HG03097 (cell line): Measurements from ENCODE around the gene SCGB1C1.

Experiments used
- ATAC-seq: cut with Tn5 transposase; IDR thresholded peaks from one replicate; pipeline ENCODE4 v1.9.1; 2021; ENCODE audit not compliant: unreplicated experiment, low FRiP score

The SCGB1C1 gene

DNA sequence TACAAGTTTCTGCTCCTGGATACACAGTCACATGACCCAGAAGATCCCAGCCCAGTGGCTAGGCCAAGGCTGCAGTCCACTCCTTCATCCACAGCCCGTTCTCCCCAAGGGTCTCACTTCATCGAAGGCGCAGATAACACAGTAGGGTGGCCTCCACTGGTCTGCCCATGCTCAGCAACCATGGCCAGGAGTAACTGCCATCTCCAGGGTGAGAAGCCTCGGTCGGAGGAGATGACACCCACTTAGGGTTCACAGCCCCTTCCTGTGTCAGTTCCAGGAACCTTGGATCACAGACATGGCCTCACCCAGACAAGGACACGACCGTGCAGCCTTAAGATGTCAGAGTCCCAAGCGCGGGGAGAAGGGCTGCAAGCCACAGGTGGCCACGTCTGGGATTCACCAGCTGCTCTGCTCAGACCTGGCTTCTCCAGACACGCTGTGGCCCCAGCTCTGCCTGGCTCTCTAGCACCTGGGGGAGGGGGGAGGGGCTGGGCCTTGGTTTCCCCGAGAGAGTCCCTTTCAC, 11.8 kb downstream of the SCGB1C1 start:
- ATAC-seq = no peak

DNA sequence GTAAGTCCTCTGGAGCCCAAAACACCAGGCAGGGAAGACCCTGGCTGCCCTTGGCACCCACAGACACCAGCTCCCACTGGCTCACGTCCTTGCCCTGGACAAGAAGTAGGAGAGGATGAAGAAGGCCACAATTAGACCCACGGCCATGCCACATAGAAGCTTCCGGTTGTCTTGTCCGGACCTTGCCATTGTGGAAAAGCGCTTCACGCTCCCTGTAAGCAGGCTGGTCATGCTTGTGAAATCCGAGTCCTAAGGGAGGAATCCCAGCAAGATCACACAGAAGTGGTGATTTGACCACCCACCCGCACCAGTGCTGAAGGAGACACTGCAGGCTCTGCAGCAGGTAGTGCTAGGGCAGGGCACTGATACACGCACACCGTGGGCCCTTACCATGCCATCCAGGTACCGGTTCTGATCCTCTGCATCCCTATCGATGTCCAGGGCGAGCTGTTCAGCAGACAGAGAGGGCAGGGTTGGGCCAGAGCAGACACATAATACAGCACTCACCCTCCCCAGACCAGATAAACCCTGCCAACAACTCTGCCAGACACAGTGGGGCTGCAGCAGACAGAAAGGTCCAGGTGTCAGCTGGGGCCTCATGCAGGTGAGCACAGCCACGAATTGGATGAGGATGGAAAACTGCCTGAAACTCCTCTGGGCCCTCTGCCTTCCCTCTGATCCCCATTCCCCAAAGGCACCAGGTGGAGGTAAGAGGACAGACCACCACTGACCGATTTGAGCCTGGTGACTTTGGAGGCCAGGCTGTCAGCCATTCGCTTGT, 12.5 kb downstream of the SCGB1C1 start:
- ATAC-seq = no peak

DNA sequence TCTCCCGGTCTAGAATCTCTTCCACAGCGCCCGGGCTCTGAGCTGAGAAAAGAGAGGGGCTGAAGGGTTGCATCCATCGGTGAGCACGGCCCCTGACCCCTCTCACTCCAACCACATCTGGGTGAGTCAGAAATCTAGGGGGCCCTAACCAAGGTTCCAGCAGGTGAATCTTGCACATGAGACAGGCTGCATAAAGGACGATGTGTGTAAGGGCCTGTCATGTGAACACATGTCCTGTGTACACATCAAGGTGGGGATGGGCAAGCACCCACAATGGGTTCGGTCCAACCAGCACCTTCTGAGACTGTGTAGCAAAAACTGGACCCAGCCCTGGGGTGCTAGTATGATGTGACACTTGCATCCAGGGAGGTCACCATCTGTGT, 13.1 kb downstream of the SCGB1C1 start:
- ATAC-seq = no peak

DNA sequence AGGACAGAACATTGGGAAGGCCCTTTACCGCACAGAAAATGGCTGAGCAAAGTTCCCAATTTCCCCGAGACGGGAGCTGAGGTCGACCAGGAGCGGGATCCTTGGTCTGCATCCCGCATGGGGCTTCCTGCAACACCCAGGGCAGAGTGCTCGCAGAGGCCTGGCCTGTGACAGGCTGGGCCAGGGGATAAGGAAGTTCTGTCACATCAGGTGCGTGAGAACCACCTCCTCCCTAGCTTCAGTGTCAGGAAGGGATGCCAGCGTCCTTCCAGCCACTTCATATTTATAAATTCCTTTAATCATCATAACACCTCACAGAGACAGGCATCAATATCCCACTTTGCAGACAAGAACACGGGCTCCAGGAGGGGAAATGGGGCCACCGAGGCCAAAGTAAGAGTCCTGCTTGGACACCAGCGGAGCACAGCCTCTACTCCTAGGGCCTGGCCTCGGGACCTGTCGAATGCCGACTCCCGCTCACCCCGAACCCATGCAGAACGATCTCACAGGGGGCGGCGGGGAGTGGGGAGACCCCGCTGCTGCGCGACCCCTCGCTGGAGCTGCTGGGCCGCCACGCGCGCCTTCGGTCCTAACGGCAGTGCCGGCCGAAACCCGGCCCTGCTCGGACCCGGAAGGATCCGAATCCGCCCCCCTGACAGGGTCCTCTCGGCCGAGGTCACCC, 13.8 kb downstream of the SCGB1C1 start:
- ATAC-seq = peak; percentile 2

DNA sequence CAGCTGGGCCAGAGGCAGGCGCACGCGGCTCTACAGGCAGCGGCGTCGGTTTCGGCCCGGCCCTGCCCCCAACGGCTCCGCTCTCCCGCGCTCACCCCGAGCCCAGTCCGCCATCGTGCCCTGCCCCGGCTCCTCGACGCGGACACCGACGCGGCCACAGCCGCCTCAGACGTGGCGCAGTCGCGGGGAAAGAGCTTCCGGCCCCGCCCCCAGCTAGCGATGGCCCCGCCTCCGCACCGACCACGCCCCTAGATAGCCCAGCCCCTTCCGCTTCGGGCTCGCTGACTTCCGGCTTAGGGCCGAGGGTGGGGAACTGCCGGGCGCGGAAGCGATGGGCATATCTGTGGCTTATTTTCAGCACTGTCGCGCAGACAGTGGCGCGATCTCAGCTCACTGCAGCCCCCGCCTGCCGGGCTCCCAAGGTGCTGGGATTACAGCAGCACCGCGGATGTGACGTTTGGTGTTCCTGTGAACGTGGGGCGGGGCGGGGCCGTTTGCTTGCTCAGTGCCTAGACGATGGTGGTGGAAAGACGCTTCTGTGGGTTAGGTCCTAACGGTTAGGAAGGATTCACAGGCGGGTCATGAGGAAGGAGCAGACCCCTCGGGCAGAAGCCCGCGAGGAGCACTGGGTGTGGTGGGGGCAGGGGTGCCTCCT, 14.5 kb downstream of the SCGB1C1 start, which contains the start of the genes BET1L and RIC8A:
Gene BET1L, minus strand, starts transcription at position 192 of the 655 bp plus-strand sequence. Its CDS starts 78 bp downstream, at position 114.
Gene RIC8A, plus strand, starts transcription at position 501 of the 655 bp plus-strand sequence. CDS start 1,147 bp downstream, outside the sequence.
- peak; percentile 64 for ATAC-seq

DNA sequence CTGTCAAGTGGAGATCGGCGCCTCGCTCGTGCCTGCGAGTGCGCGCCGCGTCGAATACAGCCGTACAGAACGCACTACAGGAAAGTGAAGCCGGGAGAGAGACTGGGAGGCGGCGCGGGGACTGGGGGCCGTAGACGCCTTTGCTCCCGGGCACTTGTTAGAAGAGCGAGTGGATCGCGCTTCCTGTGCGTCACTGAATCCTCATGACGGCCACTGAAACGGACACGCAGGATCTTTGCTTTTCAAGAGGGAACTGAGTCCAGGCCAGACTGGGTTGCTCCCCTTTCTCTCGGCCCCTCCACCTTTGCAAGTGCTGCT, 14.9 kb downstream of the SCGB1C1 start:
- ATAC-seq = no peak

DNA sequence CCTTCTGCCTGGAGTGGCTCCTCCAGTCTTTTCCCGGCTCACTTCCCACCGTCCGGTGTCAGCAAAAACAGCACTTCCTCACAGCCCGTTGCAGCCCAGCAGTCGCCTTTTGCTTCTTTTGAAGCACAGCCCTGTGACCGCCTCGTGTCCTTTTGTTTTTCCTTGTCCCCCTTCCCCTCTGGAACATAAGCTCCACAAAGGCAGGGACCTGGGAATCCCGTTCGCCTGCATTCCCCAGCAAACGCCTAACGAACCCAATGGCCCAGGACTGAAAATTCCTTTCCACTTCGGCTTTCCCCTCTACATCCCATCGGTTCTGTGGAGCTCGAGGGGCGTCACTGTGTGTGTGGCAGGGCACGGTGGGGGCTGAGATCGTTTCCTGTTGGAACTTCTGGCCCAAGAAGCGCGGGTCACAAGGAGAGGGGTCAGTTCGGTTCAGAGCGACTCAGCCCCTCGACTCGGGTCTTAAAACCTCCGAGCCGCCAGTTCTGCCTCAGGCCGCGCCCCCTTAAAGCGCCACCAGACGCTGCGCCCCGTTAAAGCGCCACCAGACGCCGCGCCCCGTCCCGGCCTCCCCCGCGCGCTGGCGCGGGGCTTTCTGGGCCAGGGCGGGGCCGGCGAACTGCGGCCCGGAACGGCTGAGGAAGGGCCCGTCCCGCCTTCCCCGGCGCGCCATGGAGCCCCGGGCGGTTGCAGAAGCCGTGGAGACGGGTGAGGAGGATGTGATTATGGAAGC, 15.5 kb downstream of the SCGB1C1 start:
- peak; percentile 29 for ATAC-seq

DNA sequence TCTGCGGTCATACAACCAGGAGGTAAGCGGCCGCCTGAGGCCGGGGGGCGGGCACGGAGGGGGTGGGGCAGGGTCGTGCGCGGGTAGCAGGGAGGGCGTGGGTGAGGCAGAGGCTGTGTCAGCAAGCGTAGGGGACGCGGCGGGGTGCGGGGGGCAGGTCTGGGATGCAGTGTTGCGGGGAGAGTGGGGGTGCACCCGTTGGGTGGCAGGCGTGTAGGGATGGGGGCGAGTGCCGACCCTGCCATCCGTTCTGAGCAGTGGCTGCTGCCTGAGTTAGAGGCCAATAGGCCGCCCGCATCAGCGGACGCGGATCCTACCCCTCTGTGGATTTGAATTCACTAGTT, 16.0 kb downstream of the SCGB1C1 start:
- no peak for ATAC-seq

DNA sequence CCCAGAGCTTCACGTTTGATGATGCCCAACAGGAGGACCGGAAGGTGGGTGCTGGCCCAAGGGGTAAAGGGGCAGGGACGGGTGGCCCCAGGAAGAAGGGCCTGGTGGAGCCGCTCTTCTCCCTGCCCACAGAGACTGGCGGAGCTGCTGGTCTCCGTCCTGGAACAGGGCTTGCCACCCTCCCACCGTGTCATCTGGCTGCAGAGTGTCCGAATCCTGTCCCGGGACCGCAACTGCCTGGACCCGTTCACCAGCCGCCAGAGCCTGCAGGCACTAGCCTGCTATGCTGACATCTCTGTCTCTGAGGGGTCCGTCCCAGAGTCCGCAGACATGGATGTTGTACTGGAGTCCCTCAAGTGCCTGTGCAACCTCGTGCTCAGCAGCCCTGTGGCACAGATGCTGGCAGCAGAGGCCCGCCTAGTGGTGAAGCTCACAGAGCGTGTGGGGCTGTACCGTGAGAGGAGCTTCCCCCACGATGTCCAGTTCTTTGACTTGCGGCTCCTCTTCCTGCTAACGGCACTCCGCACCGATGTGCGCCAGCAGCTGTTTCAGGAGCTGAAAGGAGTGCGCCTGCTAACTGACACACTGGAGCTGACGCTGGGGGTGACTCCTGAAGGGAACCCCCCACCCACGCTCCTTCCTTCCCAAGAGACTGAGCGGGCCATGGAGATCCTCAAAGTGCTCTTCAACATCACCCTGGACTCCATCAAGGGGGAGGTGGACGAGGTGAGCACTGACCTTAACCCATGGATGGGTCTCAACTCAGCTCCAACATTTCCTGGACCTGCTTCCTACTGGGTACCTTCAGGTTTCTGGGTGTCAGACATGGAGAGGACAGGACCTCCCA, 16.6 kb downstream of the SCGB1C1 start:
- no peak for ATAC-seq

DNA sequence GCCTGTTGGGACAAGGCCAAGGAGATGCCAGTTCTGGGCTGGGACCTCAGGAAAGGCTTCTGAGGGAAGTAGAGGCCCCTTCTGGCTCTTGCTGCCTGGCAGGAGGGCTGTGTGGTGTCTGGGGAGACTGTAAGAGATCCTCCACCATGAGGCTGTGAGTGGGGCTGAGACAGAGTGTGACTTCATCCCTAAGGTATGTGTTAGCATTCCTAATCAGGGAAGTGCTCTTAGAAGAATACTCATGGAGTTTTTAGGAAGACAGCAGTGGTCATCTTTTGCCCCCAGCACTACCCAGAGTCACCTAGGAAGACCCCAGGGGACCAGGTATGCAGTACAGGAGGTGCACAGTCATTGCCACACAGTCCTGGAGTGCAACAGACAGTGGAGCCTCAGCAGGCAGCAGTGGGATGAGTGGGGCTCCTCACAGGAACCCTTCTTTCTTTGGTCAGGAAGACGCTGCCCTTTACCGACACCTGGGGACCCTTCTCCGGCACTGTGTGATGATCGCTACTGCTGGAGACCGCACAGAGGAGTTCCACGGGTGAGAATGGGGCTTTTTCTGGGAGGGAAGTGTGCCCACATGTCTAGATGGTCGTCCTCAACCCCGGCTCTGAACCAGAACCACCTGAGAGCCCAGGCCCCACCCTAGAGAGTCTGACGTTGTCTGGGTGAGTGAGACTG, 17.4 kb downstream of the SCGB1C1 start:
- ATAC-seq = no peak

DNA sequence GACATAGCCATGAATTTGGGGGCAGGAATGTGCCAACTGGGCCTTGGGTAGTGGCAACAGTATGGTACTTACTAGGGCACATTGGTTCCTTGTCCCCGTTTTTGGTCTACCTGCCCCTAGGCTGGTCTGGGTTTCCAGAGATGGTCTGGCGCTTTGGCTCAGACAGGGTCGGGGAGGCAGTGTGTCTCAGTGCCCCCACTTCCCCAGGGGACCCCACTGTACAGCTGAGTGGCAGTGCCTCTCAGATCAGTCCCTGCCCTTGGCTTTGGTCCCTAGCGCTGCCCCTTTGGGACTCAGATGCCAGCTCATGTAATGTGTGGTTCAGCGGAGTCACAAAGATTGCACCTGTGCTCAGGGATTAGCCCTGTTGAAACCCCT, 17.9 kb downstream of the SCGB1C1 start:
- ATAC-seq = no peak

DNA sequence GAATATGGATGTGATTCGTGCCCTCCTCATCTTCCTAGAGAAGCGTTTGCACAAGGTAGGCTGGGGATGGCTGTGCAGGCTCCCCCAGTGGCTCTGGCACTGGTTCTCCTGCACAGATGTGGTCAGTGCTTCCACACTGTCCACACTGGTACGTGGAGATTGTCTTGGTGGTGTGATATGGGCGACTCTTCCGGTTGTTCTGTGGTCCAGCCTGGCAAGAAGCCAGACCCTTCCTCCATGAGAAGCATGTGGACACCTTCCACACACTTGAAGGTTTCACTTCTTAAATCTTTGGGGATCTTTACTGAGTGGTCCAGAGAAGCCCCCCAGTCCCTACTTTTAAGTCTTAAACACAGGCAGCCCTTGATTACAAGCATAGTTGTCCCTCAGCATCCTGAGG, 18.4 kb downstream of the SCGB1C1 start:
- no peak for ATAC-seq

DNA sequence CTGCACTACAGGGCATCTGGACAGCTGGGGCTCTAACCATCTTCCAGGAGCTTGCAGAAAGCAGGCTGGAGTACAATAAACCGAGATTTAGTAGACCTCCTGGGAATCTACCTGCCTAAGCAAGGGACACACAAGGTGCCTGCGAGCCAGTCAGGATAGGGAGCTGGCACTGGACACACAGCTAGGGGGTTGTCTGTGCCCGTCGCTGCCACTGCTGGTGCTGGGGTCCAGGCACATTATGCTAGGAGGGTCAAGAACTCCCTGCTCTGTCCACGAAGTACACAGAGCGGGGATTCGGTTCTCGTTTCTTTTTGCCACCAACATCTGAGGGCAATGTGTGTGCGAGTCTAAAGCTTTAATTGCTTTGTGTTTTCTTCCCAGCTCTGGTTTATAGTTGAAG, 18.9 kb downstream of the SCGB1C1 start:
- ATAC-seq = no peak

DNA sequence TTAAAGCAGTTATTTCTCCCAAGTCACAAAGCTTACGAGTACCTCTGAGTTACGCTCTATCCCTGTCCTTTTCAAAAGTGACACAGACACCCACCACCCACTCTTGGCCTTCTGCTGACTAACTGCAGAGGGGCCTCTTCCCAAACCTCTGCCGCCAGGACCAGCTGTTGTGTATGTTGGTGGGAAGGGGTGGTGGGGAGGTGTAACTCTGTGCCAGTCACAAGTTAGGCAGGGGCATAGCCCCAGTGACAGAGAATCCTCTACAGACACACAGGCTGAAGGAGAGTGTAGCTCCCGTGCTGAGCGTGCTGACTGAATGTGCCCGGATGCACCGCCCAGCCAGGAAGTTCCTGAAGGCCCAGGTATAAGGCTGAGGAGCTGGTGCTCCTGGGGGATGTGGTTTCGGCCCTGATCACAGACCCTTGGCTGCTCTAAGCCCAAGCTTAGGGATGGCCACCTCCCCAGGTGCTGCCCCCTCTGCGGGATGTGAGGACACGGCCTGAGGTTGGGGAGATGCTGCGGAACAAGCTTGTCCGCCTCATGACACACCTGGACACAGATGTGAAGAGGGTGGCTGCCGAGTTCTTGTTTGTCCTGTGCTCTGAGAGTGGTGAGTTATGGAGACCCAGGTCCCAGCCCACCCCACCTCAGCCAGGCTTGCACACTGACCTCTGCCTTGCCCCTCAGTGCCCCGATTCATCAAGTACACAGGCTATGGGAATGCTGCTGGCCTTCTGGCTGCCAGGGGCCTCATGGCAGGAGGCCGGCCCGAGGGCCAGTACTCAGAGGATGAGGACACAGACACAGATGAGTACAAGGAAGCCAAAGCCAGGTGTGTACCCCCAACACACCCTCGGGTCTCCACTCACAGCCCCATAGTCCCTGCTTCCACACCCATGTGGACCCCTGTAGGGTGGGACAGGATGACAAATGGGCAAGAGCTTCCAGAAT, 19.5 kb downstream of the SCGB1C1 start:
- ATAC-seq = no peak

DNA sequence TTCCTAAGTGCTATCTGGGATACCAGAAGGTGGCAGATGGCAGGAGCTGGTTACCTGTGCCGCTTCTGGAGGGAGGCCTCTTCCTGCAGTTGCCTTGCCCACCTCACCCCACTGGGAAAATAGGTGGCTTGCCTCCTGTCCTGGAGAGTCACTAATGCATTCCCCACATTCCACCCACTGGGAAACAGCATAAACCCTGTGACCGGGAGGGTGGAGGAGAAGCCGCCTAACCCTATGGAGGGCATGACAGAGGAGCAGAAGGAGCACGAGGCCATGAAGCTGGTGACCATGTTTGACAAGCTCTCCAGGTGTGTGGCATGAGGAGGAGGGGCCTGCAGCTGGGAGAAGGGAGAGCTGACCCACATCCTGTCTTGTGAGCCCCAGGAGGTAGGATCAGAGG, 20.2 kb downstream of the SCGB1C1 start:
- ATAC-seq = no peak

DNA sequence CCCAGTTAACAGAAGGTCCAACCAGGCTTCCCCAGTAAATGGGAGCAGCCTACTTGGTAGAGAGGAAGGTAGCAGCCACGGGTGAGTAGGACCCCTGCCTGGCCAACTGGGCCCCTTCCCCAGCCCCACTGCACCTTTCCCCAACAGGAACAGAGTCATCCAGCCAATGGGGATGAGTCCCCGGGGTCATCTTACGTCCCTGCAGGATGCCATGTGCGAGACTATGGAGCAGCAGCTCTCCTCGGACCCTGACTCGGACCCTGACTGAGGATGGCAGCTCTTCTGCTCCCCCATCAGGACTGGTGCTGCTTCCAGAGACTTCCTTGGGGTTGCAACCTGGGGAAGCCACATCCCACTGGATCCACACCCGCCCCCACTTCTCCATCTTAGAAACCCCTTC, 21.2 kb downstream of the SCGB1C1 start:
- no peak for ATAC-seq

DNA sequence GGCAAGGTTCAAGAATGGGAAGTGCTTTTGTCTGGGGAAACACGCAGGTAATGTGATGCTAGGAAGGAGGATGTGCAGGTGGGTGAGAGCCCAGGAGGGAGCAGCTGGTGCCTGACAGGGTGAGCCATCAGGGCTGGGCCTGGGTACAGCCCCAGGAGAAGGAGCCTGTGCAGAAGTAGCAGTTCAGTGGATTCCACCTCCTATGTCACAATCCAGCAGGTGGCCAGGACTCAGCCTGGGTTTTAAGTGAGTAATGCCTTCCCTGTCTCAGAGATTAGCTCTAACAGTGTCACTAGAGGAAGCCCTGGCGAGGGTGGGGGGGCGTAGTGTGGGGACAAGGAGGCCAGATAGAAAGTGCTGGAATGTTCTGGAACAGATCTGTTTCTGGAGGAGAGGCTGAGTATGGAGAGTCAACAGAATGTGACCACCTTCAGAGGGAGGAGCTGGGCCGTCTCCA, 22.7 kb downstream of the SCGB1C1 start:
- no peak for ATAC-seq
